H9 (cell line): ENCODE results near the gene PDXK. TPM values are rescaled to one million over a fixed set of nuclear protein-coding genes. Genes with fewer than 3 reads are reported as not detected.

Source experiments
- DNase-seq: peaks from one replicate; pipeline ENCODE4 v3.0.0-alpha.2; 2017
- H2AFZ ChIP-seq: one replicate; pipeline ENCODE4 v1.6.1; 2013; ENCODE audit warnings: mild to moderate bottlenecking, low read length, control low read depth, moderate library complexity
- H2AK5ac ChIP-seq: 2 replicates; pipeline ENCODE4 v1.6.1; 2013; ENCODE audit warnings: low read length, control low read depth, mixed read lengths; ENCODE audit not compliant: insufficient read length
- H2BK120ac ChIP-seq: one replicate; pipeline ENCODE4 v1.6.1; 2013; ENCODE audit warnings: low read depth, mild to moderate bottlenecking, low read length, control low read depth, inconsistent platforms; ENCODE audit not compliant: poor library complexity, severe bottlenecking
- H2BK12ac ChIP-seq: 2 replicates; pipeline ENCODE4 v1.6.1; 2013; ENCODE audit warnings: low read length, control low read depth, mixed read lengths, low read depth; ENCODE audit not compliant: insufficient read length
- H2BK15ac ChIP-seq: 2 replicates; pipeline ENCODE4 v1.6.1; 2013; ENCODE audit warnings: low read depth, low read length, control low read depth
- H2BK20ac ChIP-seq: one replicate; pipeline ENCODE4 v1.6.1; 2013; ENCODE audit warnings: low read depth, mild to moderate bottlenecking, low read length, control low read depth, inconsistent platforms; ENCODE audit not compliant: poor library complexity, severe bottlenecking
- H2BK5ac ChIP-seq: 2 replicates; pipeline ENCODE4 v1.6.1; 2013; ENCODE audit warnings: low read length, control low read depth, mixed read lengths; ENCODE audit not compliant: insufficient read length
- H3K14ac ChIP-seq: 2 replicates; pipeline ENCODE4 v1.6.1; 2013; ENCODE audit warnings: low read length, control low read depth; ENCODE audit not compliant: insufficient read depth
- H3K18ac ChIP-seq: 2 replicates; pipeline ENCODE4 v1.6.1; 2013; ENCODE audit warnings: low read depth, mild to moderate bottlenecking, mixed read lengths, low read length, control low read depth; ENCODE audit not compliant: insufficient read length
- H3K23ac ChIP-seq: 2 replicates; pipeline ENCODE4 v1.6.1; 2013; ENCODE audit warnings: low read length, control low read depth, mixed read lengths, low read depth; ENCODE audit not compliant: insufficient read length
- H3K23me2 ChIP-seq: 2 replicates; pipeline ENCODE4 v1.6.1; 2013; ENCODE audit warnings: low read depth, mild to moderate bottlenecking, mixed read lengths, low read length, control low read depth; ENCODE audit not compliant: insufficient read length, poor library complexity, severe bottlenecking
- H3K27ac ChIP-seq: 2 replicates; pipeline ENCODE4 v1.5.1; 2013; ENCODE audit warnings: low read length, control low read depth, mixed read lengths, low read depth; ENCODE audit not compliant: insufficient read length
- H3K27me3 ChIP-seq: 2 replicates; pipeline ENCODE4 v1.6.1; 2013; ENCODE audit warnings: low read length, control low read depth, inconsistent platforms; ENCODE audit not compliant: insufficient read depth
- H3K4ac ChIP-seq: 2 replicates; pipeline ENCODE4 v1.6.1; 2013; ENCODE audit warnings: low read depth, mild to moderate bottlenecking, control low read depth, inconsistent platforms, low read length, moderate library complexity
- H3K4me1 ChIP-seq: 2 replicates; pipeline ENCODE4 v1.6.1; 2013; ENCODE audit warnings: low read length, control low read depth, inconsistent platforms; ENCODE audit not compliant: insufficient read depth
- H3K4me2 ChIP-seq: 2 replicates; pipeline ENCODE4 v1.6.1; 2013; ENCODE audit warnings: low read length, control low read depth, mixed read lengths; ENCODE audit not compliant: insufficient read length, insufficient read depth
- H3K56ac ChIP-seq: 2 replicates; pipeline ENCODE4 v1.6.1; 2013; ENCODE audit warnings: low read depth, mild to moderate bottlenecking, mixed read lengths, low read length, control low read depth; ENCODE audit not compliant: insufficient read length
- H3K79me1 ChIP-seq: 2 replicates; pipeline ENCODE4 v1.6.1; 2013; ENCODE audit warnings: low read depth, mild to moderate bottlenecking, moderate library complexity, low read length, control low read depth, inconsistent platforms; ENCODE audit not compliant: insufficient read depth, poor library complexity, severe bottlenecking
- H3K79me2 ChIP-seq: 2 replicates; pipeline ENCODE4 v1.6.1; 2013; ENCODE audit warnings: low read length, control low read depth, inconsistent platforms; ENCODE audit not compliant: insufficient read depth
- H3K9ac ChIP-seq: 2 replicates; pipeline ENCODE4 v1.6.1; 2013; ENCODE audit warnings: low read length, control low read depth, mixed read lengths; ENCODE audit not compliant: insufficient read length; ENCODE audit errors: extremely low read depth
- H3K9me3 ChIP-seq: one replicate; pipeline ENCODE4 v1.6.1; 2013; ENCODE audit warnings: low read depth, low read length, inconsistent platforms; ENCODE audit not compliant: control insufficient read depth
- H3T11ph ChIP-seq: one replicate; pipeline ENCODE4 v1.6.1; 2013; ENCODE audit warnings: mild to moderate bottlenecking, low read length, control low read depth, inconsistent platforms
- H4K20me1 ChIP-seq: one replicate; pipeline ENCODE4 v1.6.1; 2013; ENCODE audit not compliant: control insufficient read depth, insufficient read length, insufficient read depth
- H4K5ac ChIP-seq: 2 replicates; pipeline ENCODE4 v1.6.1; 2013; ENCODE audit warnings: low read depth, mild to moderate bottlenecking, mixed read lengths, low read length, control low read depth; ENCODE audit not compliant: insufficient read length
- H4K8ac ChIP-seq: replicated peaks from 2 replicates; pipeline ENCODE4 v1.6.1; 2013; ENCODE audit warnings: low read length, control low read depth, mixed read lengths, low read depth; ENCODE audit not compliant: insufficient read length
- H4K91ac ChIP-seq: 2 replicates; pipeline ENCODE4 v1.6.1; 2013; ENCODE audit warnings: low read depth, mild to moderate bottlenecking, moderate library complexity, mixed read lengths, low read length, control low read depth; ENCODE audit not compliant: insufficient read length
- H3K27ac Mint-ChIP-seq, 3 experiments: 2 replicates in 2 of 3; 3 replicates in 1 of 3; pipeline ENCODE4 v1.8.0; 2020 to 2021; ENCODE audit warnings: mixed read lengths in 3 of 3, mild to moderate bottlenecking in 1 of 3, moderate library complexity in 1 of 3
- H3K27me3 Mint-ChIP-seq: 2 replicates; pipeline ENCODE4 v1.8.0; 2021; ENCODE audit warnings: low read depth, mild to moderate bottlenecking, moderate library complexity, mixed read lengths
- H3K36me3 Mint-ChIP-seq, 3 experiments: 2 replicates in 2 of 3; 3 replicates in 1 of 3; pipeline ENCODE4 v1.8.0; 2020 to 2021; ENCODE audit warnings: low read depth in 3 of 3, mixed read lengths in 3 of 3; ENCODE audit not compliant: insufficient read depth in 1 of 3
- H3K4me1 Mint-ChIP-seq, 2 experiments: 2 replicates each; pipeline ENCODE4 v1.8.0; 2020; ENCODE audit warnings: mixed read lengths in 2 of 2
- H3K4me3 Mint-ChIP-seq, 2 experiments: 2 replicates in 1 of 2; 3 replicates in 1 of 2; pipeline ENCODE4 v1.8.0; 2020 to 2021; ENCODE audit warnings: mild to moderate bottlenecking in 2 of 2, mixed read lengths in 2 of 2, moderate library complexity in 1 of 2
- H3K9me3 Mint-ChIP-seq, 2 experiments: 2 replicates in 1 of 2; 3 replicates in 1 of 2; pipeline ENCODE4 v1.8.0; 2020; ENCODE audit warnings: mild to moderate bottlenecking in 2 of 2, mixed read lengths in 2 of 2, moderate library complexity in 1 of 2
- CTCF ChIP-seq: fragments of 200-600 bp; sonication (generic); conservative IDR thresholded peaks from 3 replicates; pipeline ENCODE4 v1.8.0; 2021; ENCODE audit warnings: antibody characterized with exemption, mild to moderate bottlenecking
- WGBS: extraction: QIAGEN DNeasy Blood & Tissue Kit; methylation state at CpG from one replicate; pipeline ENCODE4 v1.1.7; 2013; ENCODE audit warnings: missing lambda C conversion rate, low lambda C conversion rate, mixed read lengths; ENCODE audit not compliant: insufficient read length; ENCODE audit errors: extremely low coverage; 5-methylcytosine and 5-hydroxymethylcytosine counted together
- total RNA-seq: library from RNA; stranded (reverse); gene quantifications from 2 replicates; pipeline ENCODE4 v1.2.1, GENCODE V29; 2021

Gene PDXK
- total RNA-seq, 1 experiment from 2014 or later = 109 TPM

DNA sequence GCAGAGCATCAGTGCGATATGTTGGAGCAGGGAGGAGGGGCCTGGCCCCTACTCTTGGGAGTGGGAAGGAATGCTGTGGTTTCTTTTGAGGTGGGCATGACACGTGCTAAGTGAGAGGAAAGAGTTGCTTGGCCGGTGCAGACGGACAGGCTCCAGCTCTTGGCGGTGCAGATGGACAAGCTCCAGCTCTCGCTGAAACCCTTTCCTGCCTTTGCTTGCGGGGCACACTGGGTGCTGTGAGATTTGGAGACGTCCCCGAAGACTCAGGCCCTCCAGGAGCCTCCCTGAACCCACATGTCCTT, 15.9 kb downstream of the PDXK start:
- Mint-ChIP-seq H3K27ac (peak overlapping the region in 2 of 3 experiments; percentile 40 to 44; a peak in 3 of 7 replicates), H3K36me3 (peaks cover 0 to 14% (median 0%) of the 10 kb centered on the region in 3 experiments; a peak in 2 of 7 replicates), H3K4me1 (peaks cover 14 to 15% of the 10 kb centered on the region in 2 experiments), H3K9me3 (no peaks in the 10 kb centered on the region), H3K4me3 (no peak overlapping the region), H3K27me3 (no peaks in the 10 kb centered on the region)
- H3K4me2 ChIP-seq = no peak overlapping the region
- no peak overlapping the region for H4K8ac ChIP-seq
- no peak overlapping the region for H3K23ac ChIP-seq
- no peak overlapping the region for H3T11ph ChIP-seq
- H3K56ac ChIP-seq = no peak overlapping the region
- H2BK15ac ChIP-seq = no peak overlapping the region
- no peaks in the 10 kb centered on the region for H3K4me1 ChIP-seq
- H2AFZ ChIP-seq = no peak overlapping the region
- no peak overlapping the region for H2BK5ac ChIP-seq
- H2BK120ac ChIP-seq = no peak overlapping the region
- H3K18ac ChIP-seq = no peak overlapping the region
- H2BK20ac ChIP-seq = no peak overlapping the region
- no peak for TF ChIP-seq CTCF
- no peaks in the 10 kb centered on the region for H4K20me1 ChIP-seq
- no peaks in the 10 kb centered on the region for H3K23me2 ChIP-seq
- H3K4ac ChIP-seq = no peak overlapping the region
- no peaks in the 10 kb centered on the region for H3K9me3 ChIP-seq
- no peak overlapping the region for H4K91ac ChIP-seq
- H2BK12ac ChIP-seq = no peak overlapping the region
- no peak overlapping the region for H3K14ac ChIP-seq
- H3K79me2 ChIP-seq = no peaks in the 10 kb centered on the region; the same call in 1 of the 2 replicates
- no peak overlapping the region for H3K9ac ChIP-seq
- H2AK5ac ChIP-seq = no peak overlapping the region
- no peaks in the 10 kb centered on the region for H3K79me1 ChIP-seq
- H3K27me3 ChIP-seq = no peaks in the 10 kb centered on the region
- no peak overlapping the region for H4K5ac ChIP-seq
- WGBS = no CpG with 5 or more reads among the region's 9 CpGs
- no peak overlapping the region for H3K27ac ChIP-seq
- no peak for DNase-seq
